GM23248 (cell line): ENCODE data around the gene PEX10. TPM values are rescaled to one million over a fixed set of nuclear protein-coding genes. Genes with fewer than 3 reads are reported as not detected.

Source experiments
- DNase-seq: peaks from one replicate; pipeline ENCODE4 v3.0.0-alpha.2; 2015
- H2AFZ ChIP-seq: fragments of 200-600 bp; sonication (generic); 2 replicates; pipeline ENCODE4 v1.6.1; 2016; ENCODE audit warnings: antibody characterized with exemption
- H3F3A ChIP-seq: fragments of 200-600 bp; sonication (generic); 2 replicates; pipeline ENCODE4 v1.6.1; 2016; ENCODE audit warnings: mild to moderate bottlenecking, antibody characterized with exemption, mixed run types; ENCODE audit not compliant: insufficient read depth
- H3K27ac ChIP-seq: fragments of 200-600 bp; sonication (generic); 2 replicates; pipeline ENCODE4 v1.5.1; 2016; ENCODE audit warnings: mild to moderate bottlenecking
- H3K27me3 ChIP-seq: fragments of 200-600 bp; sonication (generic); replicated peaks from 2 replicates; pipeline ENCODE4 v1.6.1; 2016; ENCODE audit warnings: mild to moderate bottlenecking; ENCODE audit not compliant: insufficient read depth
- H3K36me3 ChIP-seq: fragments of 200-600 bp; sonication (generic); 2 replicates; pipeline ENCODE4 v1.6.1; 2016; ENCODE audit warnings: low read depth, mild to moderate bottlenecking
- H3K4me1 ChIP-seq: fragments of 200-600 bp; sonication (generic); 2 replicates; pipeline ENCODE4 v1.6.1; 2016; ENCODE audit warnings: mild to moderate bottlenecking; ENCODE audit not compliant: insufficient read depth
- H3K4me2 ChIP-seq: fragments of 200-600 bp; sonication (generic); one replicate; pipeline ENCODE4 v1.6.1; 2016; ENCODE audit warnings: mild to moderate bottlenecking; ENCODE audit not compliant: unreplicated experiment
- H3K4me3 ChIP-seq: fragments of 200-600 bp; sonication (generic); 2 replicates; pipeline ENCODE4 v1.5.1; 2016; ENCODE audit warnings: mild to moderate bottlenecking
- H3K79me2 ChIP-seq: fragments of 200-600 bp; sonication (generic); 2 replicates; pipeline ENCODE4 v1.6.1; 2016; ENCODE audit warnings: mild to moderate bottlenecking; ENCODE audit not compliant: insufficient read depth
- H3K9ac ChIP-seq: fragments of 200-600 bp; sonication (generic); 2 replicates; pipeline ENCODE4 v1.6.1; 2016; ENCODE audit warnings: mild to moderate bottlenecking
- H3K9me2 ChIP-seq: fragments of 200-600 bp; sonication (generic); 2 replicates; pipeline ENCODE4 v1.6.1; 2016; ENCODE audit warnings: mixed run types, mild to moderate bottlenecking, moderate library complexity; ENCODE audit not compliant: insufficient read depth
- H3K9me3 ChIP-seq: fragments of 200-600 bp; sonication (generic); one replicate; pipeline ENCODE4 v1.6.1; 2017; ENCODE audit warnings: low read depth
- H4K20me1 ChIP-seq: fragments of 200-600 bp; sonication (generic); 2 replicates; pipeline ENCODE4 v1.6.0; 2016; ENCODE audit not compliant: insufficient read depth
- EZH2 ChIP-seq: fragments of 200-600 bp; sonication (generic); IDR thresholded peaks from 2 replicates; pipeline ENCODE4 v1.6.1; 2018; ENCODE audit warnings: antibody characterized with exemption, mild to moderate bottlenecking; ENCODE audit not compliant: insufficient read depth, poor library complexity, severe bottlenecking
- EZH2phosphoT487 ChIP-seq: fragments of 200-600 bp; sonication (generic); IDR thresholded peaks from 2 replicates; pipeline ENCODE4 v1.6.1; 2018; ENCODE audit warnings: antibody characterized with exemption, moderate library complexity, mild to moderate bottlenecking, low read depth; ENCODE audit not compliant: insufficient read depth
- WGBS, 2 experiments: methylation state at CpG; one replicate each; pipeline ENCODE4 v1.1.6; 2015 to 2017; ENCODE audit warnings: low lambda C conversion rate in 2 of 2, low coverage in 1 of 2; ENCODE audit errors: missing lambda C conversion rate in 2 of 2; 5-methylcytosine and 5-hydroxymethylcytosine counted together
- in situ Hi-C: fragments of 300-500 bp; cut with MboI; formaldehyde crosslinking; loops from 2 replicates; pipeline ENCODE4 v1.15.0; 2020
- polyA plus RNA-seq: library from polyadenylated mRNA; unstranded; fragments of >200 nt; fragmentation: Nextera tagmentation; extraction: Ambion mirVana; gene quantifications from 2 replicates; pipeline ENCODE4 v1.2.1, GENCODE V29; 2016
- total RNA-seq: library from RNA; depleted of rRNA; stranded (reverse); fragments of >200 nt; shearing (Covaris generic); gene quantifications from 2 replicates; pipeline ENCODE4 v1.2.3, GENCODE V29; 2014; rRNA removed

Gene PEX10
- total and polyA plus RNA-seq, 2 experiments from 2014 or later: 24.7 to 51.3 TPM

GRCh38 chr1:2355373-2356261 is 56.7 kb downstream of the PEX10 start:
- Histone ChIP-seq H3K27me3 (no peaks in the 10 kb centered on the region), H3F3A (no peaks in the 10 kb centered on the region), H3K79me2 (no peaks in the 10 kb centered on the region), H3K9me3 (no peaks in the 10 kb centered on the region), H3K27ac (no peak overlapping the region), H3K4me1 (no peaks in the 10 kb centered on the region), H4K20me1 (no peaks in the 10 kb centered on the region), H3K9me2 (no peaks in the 10 kb centered on the region), H3K4me2 (no peak overlapping the region), H3K36me3 (no peaks in the 10 kb centered on the region), H3K9ac (no peak overlapping the region), H3K4me3 (no peak overlapping the region), H2AFZ (no peak overlapping the region)
- whole genome bisulfite sequencing, 2 experiments: 75 to 77% methylated on average over 27 to 28 of the region's 28 CpGs
- in situ Hi-C loops: no loop called here
- no peak for DNase-seq
- TF ChIP-seq EZH2phosphoT487 (no peak), EZH2 (no peak)

DNA sequence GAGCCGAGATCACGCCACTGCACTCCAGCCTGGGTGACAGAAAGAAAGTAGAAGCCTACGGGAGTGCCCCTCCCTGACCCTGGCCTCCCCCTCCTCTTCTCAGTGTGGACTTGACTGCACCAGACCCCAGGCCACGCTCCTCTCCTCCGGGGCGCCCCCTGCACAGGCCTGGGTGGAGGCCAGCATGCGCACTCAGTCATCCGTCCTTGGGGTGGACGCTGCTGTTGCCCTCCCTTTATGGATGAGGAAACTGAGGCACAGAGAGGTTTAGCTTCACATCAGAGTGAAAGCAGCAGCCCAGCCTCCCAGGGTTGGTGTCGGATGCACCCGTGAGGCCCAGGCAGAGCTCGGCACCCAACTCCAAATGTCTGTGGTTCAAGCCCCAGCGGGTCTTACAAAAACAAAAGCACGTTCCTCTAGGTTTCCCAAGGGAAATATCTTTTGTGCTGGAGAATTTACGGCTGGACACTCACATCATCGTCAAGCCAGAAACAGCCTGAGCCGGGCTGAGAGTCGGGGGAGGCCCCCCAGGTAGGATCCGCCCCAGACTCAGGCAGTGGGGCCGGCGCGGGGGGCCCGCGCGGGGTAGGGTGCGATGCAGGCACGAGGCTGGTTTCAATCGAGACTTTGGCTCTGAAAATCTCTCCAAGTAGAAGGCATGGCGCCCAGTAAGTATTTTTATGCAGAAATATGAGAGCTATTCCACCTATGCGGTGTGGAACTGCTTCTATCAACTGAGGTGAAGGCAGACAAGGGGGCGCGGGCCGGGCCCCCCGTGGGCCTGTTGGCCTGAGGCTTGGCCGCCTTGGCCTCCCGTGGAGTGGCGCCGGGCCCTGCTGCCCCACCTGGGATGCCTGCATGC is 57.6 kb downstream of the PEX10 start:
- Histone ChIP-seq H3K27ac (no peak overlapping the region), H3K9me3 (no peaks in the 10 kb centered on the region), H3K4me1 (no peaks in the 10 kb centered on the region), H4K20me1 (no peaks in the 10 kb centered on the region), H3K4me3 (no peak overlapping the region), H3K27me3 (no peaks in the 10 kb centered on the region), H3F3A (no peaks in the 10 kb centered on the region), H3K36me3 (no peaks in the 10 kb centered on the region), H3K9ac (no peak overlapping the region), H3K4me2 (no peak overlapping the region), H3K79me2 (no peaks in the 10 kb centered on the region), H2AFZ (no peak overlapping the region), H3K9me2 (no peaks in the 10 kb centered on the region)
- no peak for TF ChIP-seq EZH2phosphoT487
- DNase-seq: no peak
- WGBS, 2 experiments: 61 to 62% methylated on average over 38 of the region's 38 CpGs
- in situ Hi-C loops: no loop called here

Other genes with a start within 250 kb of the PEX10 start
- gene FAAP20, start 217.8 kb downstream of the PEX10 start, total RNA-seq: 33.4 and 34.5 TPM in 2 replicates
- gene FAAP20, start 217.8 kb downstream of the PEX10 start, polyA plus RNA-seq: 122 and 127 TPM in 2 replicates
- 23.1 and 26.8 TPM in 2 replicates for gene SKI, start 184.2 kb downstream of the PEX10 start, total RNA-seq
- gene SKI, start 184.2 kb downstream of the PEX10 start, polyA plus RNA-seq: 3.8 and 4.0 TPM in 2 replicates
- gene MORN1, start 21.0 kb downstream of the PEX10 start, total RNA-seq: 6.3 and 8.8 TPM in 2 replicates
- 5.5 and 7.2 TPM in 2 replicates for gene MORN1, start 21.0 kb downstream of the PEX10 start, polyA plus RNA-seq
- 69.7 and 135 TPM in 2 replicates for gene RER1, start 20.7 kb downstream of the PEX10 start, total RNA-seq
- gene RER1, start 20.7 kb downstream of the PEX10 start, polyA plus RNA-seq: 328 and 331 TPM in 2 replicates
- gene PLCH2, start 63.7 kb upstream of the PEX10 start, total RNA-seq: 0.13 TPM in 1 of 2 replicates, not detected in the other
- not detected in 2 replicates for gene PLCH2, start 63.7 kb upstream of the PEX10 start, polyA plus RNA-seq
- gene PANK4, start 114.0 kb upstream of the PEX10 start, total RNA-seq: 29.7 and 35.5 TPM in 2 replicates
- 15.5 and 18.0 TPM in 2 replicates for gene PANK4, start 114.0 kb upstream of the PEX10 start, polyA plus RNA-seq
- gene HES5, start 117.7 kb upstream of the PEX10 start, total RNA-seq: 1.1 TPM in 1 of 2 replicates, not detected in the other
- gene HES5, start 117.7 kb upstream of the PEX10 start, polyA plus RNA-seq: not detected in 2 replicates
- gene TNFRSF14, start 143.8 kb upstream of the PEX10 start, total RNA-seq: 4.7 and 13.3 TPM in 2 replicates
- gene TNFRSF14, start 143.8 kb upstream of the PEX10 start, polyA plus RNA-seq: 7.8 and 7.9 TPM in 2 replicates
- 8.5 and 11.3 TPM in 2 replicates for gene PRXL2B, start 174.2 kb upstream of the PEX10 start, total RNA-seq
- 12.4 and 13.5 TPM in 2 replicates for gene PRXL2B, start 174.2 kb upstream of the PEX10 start, polyA plus RNA-seq
- not detected in 2 replicates for gene MMEL1, start 220.5 kb upstream of the PEX10 start, total RNA-seq
- gene MMEL1, start 220.5 kb upstream of the PEX10 start, polyA plus RNA-seq: not detected in 2 replicates